HUDEP-2 (cell line): ENCODE data around the gene DGKH.
"Not testable (repeated sequence)": the region's sequence is repeated elsewhere in the genome, so short reads cannot be mapped to it uniquely, and the experiment has no call there.

Experiments used
- DNase-seq, 76 experiments: peaks; one replicate each; lab custom pipeline; 2025; ENCODE audit not compliant: unreplicated experiment in 76 of 76; lab: John Stamatoyannopoulos, UW

The DGKH gene

DNA sequence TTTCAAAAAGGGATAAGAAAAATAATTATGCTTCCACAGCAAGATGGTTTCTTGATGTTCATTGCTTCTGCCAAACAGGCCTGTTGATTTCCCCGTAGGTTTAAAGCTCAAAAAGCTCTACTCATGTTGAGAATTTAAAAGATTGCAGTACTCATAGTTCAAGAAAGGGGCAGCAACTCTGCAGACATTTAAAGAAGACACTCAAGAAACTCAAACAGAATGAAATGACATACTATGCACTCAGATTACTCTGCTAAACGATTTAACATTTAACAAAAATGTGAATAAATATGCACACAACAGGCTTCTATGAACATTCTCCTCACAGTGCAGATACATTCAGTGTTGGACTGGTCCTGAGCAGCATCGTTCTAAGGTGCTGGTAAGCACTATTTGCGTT lies 22.7 kb downstream of the DGKH start:
- DNase-seq, result not testable (repeated sequence)

DNA sequence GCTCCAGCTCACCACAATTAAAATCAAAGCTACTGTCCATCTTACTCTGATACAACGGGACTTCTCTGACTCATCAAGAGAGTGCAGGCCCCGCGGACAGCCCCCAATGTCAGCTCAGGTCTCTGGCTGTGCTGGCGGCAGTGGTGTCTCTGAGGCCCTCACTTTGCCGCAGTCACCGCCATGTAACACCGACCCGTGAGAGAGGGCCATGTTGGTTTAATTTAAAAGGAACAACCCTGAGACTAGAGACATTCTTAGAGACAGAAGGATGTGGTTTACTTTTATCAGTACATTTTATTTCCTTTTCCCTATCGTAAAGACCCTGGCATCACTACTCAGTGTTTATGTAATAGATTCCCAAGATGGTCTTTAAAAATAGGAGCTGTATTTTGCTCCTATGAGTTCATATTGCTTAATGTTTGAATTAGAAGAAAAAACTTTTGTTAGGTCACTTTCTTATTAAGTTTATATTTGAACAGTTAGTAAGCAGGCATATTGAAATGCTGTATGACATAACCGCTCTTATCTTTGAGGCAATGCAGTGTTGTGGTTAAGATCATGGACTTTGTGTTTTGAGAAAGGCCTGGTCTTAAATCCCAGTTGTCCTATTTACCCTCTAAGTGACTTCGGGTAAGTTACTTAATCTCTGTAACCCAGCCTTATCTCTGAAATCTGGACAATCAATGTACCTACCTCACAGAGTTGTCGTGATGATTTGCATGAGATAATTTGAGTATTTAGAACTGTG lies 23.4 kb downstream of the DGKH start:
- DNase-seq, result peak in 3 of 76 experiments; percentile 5 to 19 (median 6)

DNA sequence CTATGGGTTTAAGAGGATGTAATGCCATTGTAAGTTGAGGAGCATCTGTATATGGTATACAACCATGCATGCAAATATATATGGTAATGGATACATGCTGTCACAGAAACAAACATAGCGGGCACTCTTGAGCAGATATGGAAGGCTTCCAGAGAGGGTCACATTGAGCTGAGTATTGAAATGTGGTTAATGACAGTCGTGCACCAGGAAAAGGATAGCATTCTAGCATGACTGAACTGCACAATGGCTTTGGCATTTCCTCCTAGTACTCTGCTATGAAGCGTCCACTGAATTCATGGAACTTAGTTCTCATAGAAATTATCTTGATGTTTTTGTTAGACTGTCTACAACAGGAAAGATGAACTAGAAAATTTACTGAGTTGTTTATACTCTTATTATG lies 25.2 kb downstream of the DGKH start:
- DNase-seq, result no peak

DNA sequence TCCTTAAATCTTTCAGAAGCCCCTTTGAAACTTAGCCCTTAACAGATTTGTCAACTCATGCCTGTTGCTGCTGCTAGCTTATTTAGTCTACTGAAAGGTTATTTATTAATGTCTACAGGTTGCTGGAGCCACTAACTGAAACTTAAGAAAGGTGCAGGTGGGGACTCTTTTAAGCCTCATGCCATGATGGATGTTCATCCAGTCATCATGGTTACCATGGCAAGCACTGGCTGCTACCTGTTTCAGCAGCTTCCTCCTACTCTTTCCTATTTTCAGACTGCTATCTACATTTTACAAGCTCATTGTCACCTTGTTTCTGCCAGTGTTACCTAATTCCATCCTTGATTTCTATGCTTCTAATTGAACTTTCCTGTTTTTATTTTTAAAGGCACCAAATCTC lies 27.1 kb downstream of the DGKH start:
- DNase-seq, result no peak

DNA sequence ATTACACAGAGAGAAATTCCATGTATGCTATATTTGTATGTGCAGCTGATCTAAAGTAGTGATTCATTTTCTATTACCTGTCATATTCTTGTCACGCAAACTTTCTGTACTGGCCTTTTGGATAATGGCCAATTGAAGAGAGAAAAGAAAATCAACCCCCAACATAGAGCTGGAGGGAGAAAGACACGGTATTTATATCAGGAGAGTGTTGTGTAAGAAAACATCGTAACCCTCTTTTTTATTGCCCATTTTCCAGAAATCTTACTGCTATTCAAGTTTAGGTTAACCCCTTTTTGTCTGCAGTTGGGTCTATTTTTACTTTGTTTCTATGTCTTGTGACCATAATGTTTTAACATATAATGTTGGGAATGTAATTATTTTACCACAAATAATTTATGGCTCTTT lies 27.9 kb downstream of the DGKH start:
- DNase-seq, result no peak

DNA sequence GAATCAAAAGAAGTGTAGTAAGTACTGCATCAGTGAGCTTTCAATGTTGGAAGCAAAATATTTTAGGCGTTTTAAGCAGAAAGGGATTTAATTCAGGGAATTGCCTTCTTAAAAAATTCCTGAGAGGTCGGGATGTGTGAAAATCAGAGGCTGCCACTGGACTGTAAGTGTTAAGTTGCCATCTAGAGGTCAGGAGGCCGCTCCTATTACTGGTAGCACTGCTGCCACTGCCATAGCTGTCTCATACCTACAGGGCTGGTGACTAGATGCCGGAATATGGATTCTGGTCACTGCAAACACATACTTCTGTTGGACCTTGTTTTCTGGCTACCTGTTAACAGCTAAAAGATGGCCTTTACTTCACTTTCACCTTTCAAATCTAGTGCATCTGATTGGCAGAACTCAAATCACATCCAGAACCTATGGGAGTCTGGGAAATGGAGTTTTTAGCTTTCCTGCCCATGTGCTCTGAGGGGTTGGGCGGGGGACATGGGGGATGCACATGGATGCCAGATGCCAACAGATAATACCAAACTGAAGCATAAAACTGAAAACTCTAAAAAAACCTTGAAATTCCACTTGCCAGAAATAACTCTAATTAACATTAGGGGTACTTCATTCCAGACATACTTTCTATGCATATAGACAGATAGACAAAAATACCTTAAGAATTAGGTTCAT lies 29.8 kb downstream of the DGKH start:
- DNase-seq, result peak in 4 of 76 experiments; percentile 1 to 7 (median 4)

DNA sequence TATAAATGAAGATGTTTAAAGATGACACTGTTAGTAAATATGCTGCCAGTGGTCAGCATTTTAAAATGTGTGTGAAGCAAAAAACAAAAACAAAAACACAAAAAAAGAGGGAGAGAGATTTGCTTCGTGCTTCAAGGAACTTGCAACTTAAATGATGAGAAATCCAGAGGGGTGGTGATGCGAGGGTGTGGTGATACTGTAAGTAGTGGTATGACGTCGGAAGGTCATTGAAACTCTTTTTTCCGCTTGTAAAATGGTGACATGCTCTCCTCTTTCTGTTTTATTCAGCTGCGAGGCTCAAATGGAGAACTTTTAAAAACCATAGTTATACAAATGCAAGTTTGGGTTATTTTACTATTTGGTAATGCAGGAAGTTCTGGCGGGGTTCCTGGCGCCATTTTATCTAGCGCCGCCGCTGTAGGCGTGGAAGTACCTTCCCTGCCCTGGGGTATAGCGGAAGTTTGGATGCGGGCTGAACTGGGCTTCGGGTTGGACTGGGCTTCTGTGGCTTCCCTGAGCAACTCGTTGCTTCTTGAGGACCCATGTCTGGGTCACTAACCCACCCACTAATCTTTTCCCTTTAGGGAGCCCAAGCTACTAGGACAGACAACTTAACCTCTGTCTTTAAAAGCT lies 34.8 kb downstream of the DGKH start:
- DNase-seq, result no peak

DNA sequence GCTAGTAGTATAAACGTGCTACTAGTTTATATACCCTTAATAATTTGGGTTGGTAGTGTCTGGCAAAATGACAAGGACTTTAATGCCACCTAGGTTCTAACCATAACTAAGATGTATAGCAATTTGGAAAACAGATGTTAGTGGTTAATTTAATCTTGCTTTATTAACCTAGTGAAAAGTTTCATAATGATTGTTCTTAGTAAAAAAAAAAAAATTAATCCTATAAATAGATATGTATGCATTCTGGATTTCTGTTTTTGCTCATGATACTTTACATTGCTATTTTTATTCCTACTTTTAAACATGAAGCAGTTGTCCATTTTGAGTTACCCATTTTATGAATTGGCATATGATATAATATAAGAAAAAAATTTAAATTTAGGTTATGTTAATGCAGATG lies 36.3 kb downstream of the DGKH start:
- DNase-seq, result no peak

DNA sequence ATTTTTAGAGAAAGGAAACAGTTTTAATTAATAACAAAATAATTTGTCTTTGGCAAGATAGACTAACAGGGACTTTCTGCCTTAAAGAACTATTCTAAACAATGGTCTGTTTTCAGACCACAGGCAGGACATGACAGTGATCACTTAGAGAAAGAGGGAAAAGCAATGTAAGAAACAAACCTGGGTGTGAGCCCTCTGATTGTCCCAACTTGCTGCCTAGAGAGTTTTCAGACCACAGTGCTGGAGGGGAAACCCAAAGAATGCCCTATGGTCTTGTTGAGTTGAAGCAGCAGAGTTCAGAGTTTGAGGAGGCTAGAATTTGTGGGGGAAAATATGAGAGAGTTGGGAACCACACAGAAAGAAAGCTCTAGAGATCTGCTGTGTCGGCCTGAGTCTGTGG lies 38.1 kb downstream of the DGKH start:
- DNase-seq, result no peak

DNA sequence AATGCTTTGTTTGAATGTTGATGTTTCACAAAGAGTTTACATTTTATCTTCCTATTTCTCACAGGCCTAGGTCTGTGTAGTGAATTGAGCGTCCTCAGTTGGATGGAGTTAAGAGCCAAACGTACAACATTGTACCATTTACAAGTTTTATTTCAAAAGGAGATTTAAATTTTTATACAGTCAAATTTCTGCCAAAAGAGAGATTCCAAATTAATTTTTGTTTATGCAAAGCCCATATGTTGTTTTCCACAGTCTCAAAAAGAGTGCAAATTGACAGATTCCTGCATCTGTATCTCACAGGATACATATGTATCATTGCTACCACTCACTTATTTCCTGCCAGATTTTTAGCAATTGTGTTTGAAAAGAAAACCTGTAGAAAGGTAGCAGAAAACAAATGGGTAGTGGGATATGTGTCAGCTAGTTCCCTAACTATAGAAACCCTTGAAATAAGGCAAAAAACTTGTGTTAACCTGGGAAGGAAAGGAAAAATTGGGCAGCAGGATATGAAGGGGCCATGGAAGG lies 46.1 kb downstream of the DGKH start:
- DNase-seq, result no peak

DNA sequence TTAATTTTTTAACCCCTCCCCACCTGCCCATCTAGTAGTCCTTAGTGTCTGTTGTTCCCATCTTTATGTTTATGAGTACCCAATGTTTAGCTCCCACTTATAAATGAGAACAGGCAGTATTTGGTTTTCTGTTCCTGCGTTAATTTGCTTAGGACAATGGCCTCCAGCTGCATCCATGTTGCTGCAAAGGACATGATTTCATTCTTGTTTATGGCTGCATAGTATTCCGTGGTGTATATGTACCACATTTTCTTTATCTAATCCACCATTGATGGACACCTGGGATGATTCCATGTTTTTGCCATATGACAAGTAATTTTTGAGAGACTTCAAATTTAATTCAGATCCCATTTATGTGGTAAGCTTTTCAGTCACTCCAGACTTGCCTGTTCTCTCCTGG lies 47.8 kb downstream of the DGKH start:
- not testable (repeated sequence) for DNase-seq

DNA sequence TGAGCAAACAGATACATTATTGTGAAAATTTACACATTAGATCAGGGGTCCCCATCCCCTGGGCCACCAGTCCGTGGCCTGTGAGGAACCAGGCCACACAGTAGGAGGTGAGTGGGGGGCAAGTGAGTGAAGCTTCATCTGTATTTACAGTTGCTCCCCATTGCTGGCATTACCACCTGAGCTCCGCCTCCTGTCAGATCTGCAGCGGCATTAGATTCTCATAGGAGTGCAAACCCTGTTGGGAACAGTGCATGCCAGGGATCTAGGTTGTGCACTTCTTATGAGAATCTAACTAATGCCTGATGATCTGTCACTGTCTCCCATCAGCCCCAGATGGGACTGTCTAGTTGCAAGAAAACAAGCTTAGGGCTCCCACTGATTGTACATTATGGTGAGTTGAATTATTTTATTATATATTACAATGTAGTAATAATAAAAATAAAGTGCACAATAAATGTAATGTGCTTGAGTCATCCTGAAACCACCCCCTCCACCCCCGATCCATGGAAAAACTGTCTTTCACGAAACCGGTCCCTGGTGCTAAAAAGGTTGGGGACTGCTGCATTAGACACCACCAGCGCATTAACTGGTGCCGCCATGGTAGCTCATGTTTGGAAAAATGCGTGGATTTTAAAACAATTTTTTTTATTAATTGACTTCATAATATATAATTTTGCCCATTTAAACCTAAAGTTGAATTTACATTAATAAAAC lies 51.7 kb downstream of the DGKH start:
- no peak for DNase-seq

DNA sequence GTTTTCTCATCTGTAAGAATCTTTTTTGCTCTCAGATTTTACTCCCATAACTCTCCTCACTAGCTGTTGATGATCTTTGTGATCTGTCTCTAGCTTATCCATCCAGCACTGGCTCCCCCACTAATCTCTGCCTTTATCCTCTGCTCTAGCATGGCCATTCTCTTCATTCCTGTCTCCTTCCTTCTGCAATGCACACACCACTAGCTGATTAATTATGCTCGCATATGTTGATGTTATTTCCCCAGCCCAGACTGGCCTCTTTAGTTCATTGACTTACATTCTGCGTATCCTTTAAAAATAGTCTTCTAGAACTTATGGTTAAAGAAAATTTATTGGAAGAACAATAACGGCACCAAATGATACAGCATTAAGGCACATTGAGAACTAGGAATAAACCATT lies 52.5 kb downstream of the DGKH start:
- DNase-seq, result no peak

DNA sequence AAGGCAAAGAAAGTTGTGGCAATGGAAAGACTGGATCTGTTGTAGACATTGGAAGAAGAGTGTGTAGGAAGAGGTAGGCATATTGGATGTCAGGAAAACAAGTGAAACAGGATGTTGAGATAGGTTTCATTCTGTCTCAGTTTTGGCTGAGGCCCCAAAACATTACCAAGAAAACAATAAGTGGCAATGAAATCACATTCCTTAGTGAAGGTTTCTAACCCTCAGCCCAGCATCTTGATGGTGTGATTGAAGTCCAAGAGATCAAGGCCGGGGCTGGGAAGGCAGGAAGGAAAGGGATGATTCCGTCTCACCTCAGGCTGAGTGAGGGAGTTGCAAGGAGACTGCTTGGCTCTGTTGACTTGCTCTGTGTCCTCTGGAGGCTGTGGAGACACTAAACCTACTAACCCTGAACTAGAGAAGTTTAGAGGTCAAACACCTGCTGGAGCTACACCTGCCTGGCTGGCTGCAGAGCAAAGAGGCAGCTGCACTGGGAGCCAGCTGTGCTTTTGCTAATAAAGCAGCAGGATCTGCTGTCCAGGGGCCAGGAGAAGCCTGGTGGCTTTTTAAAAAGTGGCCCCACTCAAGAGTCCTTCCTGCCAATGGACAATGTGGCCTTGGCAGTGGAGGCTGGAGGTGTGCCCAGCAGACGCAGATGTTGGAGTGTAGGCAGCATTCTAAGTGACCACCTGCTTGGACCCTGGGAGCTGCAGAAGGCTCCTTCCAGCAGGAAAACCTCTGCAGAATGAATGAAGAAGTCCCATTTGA lies 53.6 kb downstream of the DGKH start:
- DNase-seq, result no peak

DNA sequence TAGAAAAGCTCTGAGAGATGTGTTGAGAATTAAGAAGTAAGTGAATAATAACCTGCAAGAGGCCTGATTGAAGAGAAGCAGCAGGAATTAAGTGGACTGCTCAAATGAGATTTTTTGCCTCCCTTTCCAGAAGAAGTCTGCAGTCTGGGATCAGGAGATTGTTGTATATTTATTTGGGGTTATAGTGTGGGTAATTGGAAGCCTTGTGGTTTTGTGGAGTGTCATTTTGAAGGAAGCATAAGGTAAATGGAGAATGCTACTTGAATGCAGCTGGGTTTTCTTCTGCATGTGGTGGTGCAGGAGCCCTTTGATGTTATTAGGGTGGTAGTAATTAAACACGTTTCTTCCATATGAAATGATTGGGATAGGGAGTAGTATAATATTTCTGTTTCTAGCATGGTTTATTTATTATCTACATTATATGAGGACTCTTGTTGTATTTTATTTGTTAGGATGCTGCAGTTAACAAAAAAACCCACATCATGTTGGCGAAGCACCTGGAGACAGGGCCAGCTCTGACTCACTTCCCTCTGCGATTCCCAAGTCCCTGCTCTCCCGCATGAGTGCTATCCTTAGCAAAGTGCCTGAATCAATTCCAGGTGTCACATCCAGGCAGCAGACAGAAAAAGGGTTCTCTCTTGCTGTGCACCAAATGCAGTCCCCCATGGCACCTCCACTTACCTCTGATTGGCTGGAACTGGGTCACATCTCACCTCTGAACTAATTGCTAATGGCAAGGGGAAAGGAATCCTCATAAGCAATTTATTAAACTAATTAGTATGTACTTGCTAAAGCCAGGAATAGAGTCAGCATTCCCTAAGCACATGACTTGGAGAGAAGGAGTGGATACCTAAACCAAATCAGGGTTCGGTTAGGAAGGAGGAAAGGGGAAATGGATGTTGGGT lies 54.8 kb downstream of the DGKH start:
- no peak for DNase-seq

DNA sequence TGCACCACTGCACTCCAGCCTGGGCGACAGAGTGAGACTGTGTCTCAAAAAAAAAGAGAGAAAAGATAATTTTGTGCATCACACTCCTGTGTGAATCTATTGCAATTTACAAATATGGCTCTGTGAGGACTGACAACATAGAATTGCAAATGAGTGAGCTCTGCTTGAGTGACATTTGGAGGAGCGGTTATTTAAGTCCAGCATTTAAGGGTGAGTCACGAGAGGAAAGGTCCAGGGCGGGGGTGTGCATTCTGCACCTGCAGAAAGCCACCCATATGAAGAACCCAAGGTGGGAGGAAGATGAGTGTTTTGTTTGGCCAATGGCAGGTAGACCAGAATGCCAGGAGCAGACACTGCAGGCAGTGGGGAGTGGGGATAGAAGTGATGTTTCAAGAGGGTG lies 58.5 kb downstream of the DGKH start:
- DNase-seq, result no peak

DNA sequence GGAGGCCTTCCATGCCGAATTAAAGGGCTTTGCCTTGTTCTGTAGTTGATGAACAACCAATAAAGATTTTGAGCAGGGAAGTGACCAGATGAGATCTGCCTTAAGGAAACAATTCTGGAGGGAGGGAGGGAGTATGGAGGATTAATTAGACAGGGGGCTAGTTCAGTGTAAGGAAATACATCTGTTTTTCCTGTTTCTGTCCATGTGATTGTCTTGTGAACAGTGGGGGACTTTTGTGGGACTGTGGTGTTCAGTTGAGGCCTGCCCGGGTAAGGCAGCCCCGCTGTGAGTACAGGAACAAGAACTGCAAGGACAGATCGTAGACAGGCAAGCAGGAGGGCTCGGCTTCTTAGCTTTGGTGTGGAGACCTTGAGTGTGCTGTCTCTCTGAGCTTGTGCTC lies 59.0 kb downstream of the DGKH start:
- no peak for DNase-seq

DNA sequence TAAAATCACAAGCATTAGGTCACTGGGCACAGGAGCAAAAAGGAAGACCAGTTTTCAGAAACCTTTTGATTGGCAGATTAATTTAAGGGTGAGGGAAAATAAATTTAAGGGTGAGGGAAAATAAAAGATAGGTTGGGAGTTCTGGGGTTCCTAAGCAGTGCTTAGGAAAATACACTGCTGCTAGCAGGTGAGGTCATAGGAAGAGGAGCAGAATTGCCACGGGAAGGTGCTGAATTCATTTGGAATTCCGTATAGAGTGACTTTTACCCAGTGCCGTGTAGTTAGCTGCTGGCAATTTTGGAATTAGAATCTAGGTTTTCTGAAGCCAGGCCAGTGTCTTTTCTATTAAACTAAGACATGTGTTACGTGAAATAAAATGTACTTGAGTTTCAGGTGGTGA lies 59.8 kb downstream of the DGKH start:
- DNase-seq, result no peak

DNA sequence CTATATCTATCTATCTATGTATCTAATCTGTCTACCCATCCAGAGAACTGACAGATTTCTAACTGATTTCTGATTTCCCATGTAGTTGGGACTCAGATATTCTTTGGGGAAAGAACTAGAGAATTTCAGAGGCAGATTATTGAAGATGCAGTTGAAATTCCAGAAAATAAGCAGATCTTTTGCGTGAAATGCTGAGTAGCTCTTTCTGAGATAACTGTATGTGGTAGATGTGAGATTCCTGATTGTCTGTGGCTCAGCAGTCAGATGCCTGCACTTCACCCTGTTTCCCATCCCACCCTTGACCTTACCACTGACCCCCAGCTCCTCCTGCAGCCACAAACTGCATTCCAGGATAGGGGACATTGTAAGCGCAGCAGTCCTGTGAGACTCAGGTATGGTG lies 61.5 kb downstream of the DGKH start:
- DNase-seq, result no peak
